H1 (cell line): Measurements from ENCODE around the gene SPTSSB. TPM values are rescaled to one million over a fixed set of nuclear protein-coding genes. Genes with fewer than 3 reads are reported as not detected.

Source experiments
- CREB1 ChIP-seq: IDR thresholded peaks from 2 replicates; pipeline ENCODE4 v1.6.1; 2012; ENCODE audit warnings: inconsistent platforms
- EP300 ChIP-seq, 2 experiments: IDR thresholded peaks; 1 replicate in 1 of 2; 2 replicates in 1 of 2; pipeline ENCODE4 v1.6.1; 2011 to 2012; ENCODE audit warnings: low read depth in 2 of 2, low read length in 2 of 2, mild to moderate bottlenecking in 2 of 2, borderline replicate concordance in 1 of 2, inconsistent platforms in 1 of 2, moderate library complexity in 1 of 2
- GTF2F1 ChIP-seq: IDR thresholded peaks from 2 replicates; pipeline ENCODE4 v1.6.1; 2012; ENCODE audit warnings: low read depth, low read length, improper control_type of control experiment, borderline replicate concordance
- HDAC2 ChIP-seq, 2 experiments: fragments of 300-600 bp in 1 of 2; sonication (generic) in 1 of 2; IDR thresholded peaks; 2 replicates each; pipeline ENCODE4 v1.6.1; 2011 to 2012; ENCODE audit warnings: low read depth in 2 of 2, low read length in 2 of 2, mild to moderate bottlenecking in 2 of 2, moderate library complexity in 2 of 2, borderline replicate concordance in 1 of 2, inconsistent platforms in 1 of 2
- POU5F1 ChIP-seq: IDR thresholded peaks from 2 replicates; pipeline ENCODE4 v1.6.1; 2011; ENCODE audit warnings: low read depth, mild to moderate bottlenecking, low read length, moderate library complexity
- RAD21 ChIP-seq, 2 experiments: IDR thresholded peaks in 1 of 2; conservative IDR thresholded peaks in 1 of 2; 2 replicates each; pipeline ENCODE4 v1.6.1; 2011; ENCODE audit warnings: low read depth in 2 of 2, low read length in 2 of 2, improper control_type of control experiment in 1 of 2, inconsistent platforms in 1 of 2, mild to moderate bottlenecking in 1 of 2, moderate library complexity in 1 of 2
- SIRT6 ChIP-seq: IDR thresholded peaks from one replicate; pipeline ENCODE4 v1.7.1; 2012; ENCODE audit warnings: low read length, inconsistent platforms
- TEAD4 ChIP-seq: IDR thresholded peaks from 2 replicates; pipeline ENCODE4 v1.6.1; 2012; ENCODE audit warnings: low read depth, low read length, inconsistent platforms, mixed read lengths
- polyA plus RNA-seq, 7 experiments: library from polyadenylated mRNA; depleted of rRNA in 3 of 7; stranded (reverse) in 5 of 7; unstranded in 2 of 7; fragments of >200 nt in 5 of 7; fragments of 200-250 nt in 2 of 7; gene quantifications; 1 replicate in 5 of 7; 2 replicates in 1 of 7; 4 replicates in 1 of 7; pipeline versions ENCODE4 v1.2.1 to v1.2.3, GENCODE V29; 2011 to 2013; ENCODE audit warnings: missing spikeins in 2 of 7, mixed read lengths in 2 of 7
- total RNA-seq: library from RNA; stranded (reverse); fragmentation: NEBNext Ultra II Directional; extraction: Animal tissue kit (Norgen Biotek cat#: 25700); gene quantifications from 2 replicates; pipeline ENCODE4 v1.2.1, GENCODE V29; 2021
- TF ChIP-seq, protein P1 (sequence below): fragments of 300-600 bp; sonication (generic); IDR thresholded peaks from 2 replicates; pipeline ENCODE4 v1.7.1; 2012; ENCODE audit warnings: low read length, moderate library complexity, mild to moderate bottlenecking, inconsistent platforms; ENCODE audit not compliant: insufficient replicate concordance
- TF ChIP-seq, protein P2 (sequence below): IDR thresholded peaks from 2 replicates; pipeline ENCODE4 v1.6.1; 2012; ENCODE audit warnings: inconsistent platforms

The SPTSSB gene
- total and polyA plus RNA-seq, 2 of the 8 experiments (the other 6 are each of a cell fraction or from before 2014, with no cell fraction given): 33.4 to 52.5 TPM

DNA sequence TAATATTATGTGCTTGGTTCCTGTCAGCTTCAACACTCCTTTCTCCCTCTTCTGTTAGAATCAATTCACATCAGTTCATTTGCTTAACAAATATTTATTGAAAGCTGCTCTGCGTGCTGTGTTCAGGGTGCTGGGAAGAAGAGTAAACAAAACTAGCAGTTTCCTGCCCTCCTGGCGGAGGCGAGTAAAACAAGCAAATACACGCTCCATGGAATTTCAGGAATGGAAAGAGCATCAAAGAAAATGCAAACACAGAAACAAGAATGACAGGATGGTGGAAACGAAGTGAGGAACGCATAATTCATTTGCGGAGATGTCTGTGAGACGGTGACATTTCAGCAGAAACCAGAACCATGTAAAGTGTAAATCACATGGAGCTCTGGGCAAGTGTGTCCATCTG is 49.4 kb upstream of the SPTSSB start (continued):
- TF ChIP-seq, protein P1, sequence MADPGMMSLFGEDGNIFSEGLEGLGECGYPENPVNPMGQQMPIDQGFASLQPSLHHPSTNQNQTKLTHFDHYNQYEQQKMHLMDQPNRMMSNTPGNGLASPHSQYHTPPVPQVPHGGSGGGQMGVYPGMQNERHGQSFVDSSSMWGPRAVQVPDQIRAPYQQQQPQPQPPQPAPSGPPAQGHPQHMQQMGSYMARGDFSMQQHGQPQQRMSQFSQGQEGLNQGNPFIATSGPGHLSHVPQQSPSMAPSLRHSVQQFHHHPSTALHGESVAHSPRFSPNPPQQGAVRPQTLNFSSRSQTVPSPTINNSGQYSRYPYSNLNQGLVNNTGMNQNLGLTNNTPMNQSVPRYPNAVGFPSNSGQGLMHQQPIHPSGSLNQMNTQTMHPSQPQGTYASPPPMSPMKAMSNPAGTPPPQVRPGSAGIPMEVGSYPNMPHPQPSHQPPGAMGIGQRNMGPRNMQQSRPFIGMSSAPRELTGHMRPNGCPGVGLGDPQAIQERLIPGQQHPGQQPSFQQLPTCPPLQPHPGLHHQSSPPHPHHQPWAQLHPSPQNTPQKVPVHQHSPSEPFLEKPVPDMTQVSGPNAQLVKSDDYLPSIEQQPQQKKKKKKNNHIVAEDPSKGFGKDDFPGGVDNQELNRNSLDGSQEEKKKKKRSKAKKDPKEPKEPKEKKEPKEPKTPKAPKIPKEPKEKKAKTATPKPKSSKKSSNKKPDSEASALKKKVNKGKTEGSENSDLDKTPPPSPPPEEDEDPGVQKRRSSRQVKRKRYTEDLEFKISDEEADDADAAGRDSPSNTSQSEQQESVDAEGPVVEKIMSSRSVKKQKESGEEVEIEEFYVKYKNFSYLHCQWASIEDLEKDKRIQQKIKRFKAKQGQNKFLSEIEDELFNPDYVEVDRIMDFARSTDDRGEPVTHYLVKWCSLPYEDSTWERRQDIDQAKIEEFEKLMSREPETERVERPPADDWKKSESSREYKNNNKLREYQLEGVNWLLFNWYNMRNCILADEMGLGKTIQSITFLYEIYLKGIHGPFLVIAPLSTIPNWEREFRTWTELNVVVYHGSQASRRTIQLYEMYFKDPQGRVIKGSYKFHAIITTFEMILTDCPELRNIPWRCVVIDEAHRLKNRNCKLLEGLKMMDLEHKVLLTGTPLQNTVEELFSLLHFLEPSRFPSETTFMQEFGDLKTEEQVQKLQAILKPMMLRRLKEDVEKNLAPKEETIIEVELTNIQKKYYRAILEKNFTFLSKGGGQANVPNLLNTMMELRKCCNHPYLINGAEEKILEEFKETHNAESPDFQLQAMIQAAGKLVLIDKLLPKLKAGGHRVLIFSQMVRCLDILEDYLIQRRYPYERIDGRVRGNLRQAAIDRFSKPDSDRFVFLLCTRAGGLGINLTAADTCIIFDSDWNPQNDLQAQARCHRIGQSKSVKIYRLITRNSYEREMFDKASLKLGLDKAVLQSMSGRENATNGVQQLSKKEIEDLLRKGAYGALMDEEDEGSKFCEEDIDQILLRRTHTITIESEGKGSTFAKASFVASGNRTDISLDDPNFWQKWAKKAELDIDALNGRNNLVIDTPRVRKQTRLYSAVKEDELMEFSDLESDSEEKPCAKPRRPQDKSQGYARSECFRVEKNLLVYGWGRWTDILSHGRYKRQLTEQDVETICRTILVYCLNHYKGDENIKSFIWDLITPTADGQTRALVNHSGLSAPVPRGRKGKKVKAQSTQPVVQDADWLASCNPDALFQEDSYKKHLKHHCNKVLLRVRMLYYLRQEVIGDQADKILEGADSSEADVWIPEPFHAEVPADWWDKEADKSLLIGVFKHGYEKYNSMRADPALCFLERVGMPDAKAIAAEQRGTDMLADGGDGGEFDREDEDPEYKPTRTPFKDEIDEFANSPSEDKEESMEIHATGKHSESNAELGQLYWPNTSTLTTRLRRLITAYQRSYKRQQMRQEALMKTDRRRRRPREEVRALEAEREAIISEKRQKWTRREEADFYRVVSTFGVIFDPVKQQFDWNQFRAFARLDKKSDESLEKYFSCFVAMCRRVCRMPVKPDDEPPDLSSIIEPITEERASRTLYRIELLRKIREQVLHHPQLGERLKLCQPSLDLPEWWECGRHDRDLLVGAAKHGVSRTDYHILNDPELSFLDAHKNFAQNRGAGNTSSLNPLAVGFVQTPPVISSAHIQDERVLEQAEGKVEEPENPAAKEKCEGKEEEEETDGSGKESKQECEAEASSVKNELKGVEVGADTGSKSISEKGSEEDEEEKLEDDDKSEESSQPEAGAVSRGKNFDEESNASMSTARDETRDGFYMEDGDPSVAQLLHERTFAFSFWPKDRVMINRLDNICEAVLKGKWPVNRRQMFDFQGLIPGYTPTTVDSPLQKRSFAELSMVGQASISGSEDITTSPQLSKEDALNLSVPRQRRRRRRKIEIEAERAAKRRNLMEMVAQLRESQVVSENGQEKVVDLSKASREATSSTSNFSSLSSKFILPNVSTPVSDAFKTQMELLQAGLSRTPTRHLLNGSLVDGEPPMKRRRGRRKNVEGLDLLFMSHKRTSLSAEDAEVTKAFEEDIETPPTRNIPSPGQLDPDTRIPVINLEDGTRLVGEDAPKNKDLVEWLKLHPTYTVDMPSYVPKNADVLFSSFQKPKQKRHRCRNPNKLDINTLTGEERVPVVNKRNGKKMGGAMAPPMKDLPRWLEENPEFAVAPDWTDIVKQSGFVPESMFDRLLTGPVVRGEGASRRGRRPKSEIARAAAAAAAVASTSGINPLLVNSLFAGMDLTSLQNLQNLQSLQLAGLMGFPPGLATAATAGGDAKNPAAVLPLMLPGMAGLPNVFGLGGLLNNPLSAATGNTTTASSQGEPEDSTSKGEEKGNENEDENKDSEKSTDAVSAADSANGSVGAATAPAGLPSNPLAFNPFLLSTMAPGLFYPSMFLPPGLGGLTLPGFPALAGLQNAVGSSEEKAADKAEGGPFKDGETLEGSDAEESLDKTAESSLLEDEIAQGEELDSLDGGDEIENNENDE: peak; percentile 59
- TF ChIP-seq RAD21 (IDR thresholded peaks at IDR 0.05 in 1 of 2, conservative IDR thresholded peaks at IDR 0.05 in 1 of 2; ENCODE audit: low read depth in 2 of 2, low read length in 2 of 2) (peak in 1 of 2 experiments; percentile 43; a peak in 3 of 4 replicates), SIRT6 (no peak), POU5F1 (peak; percentile 1; the same call in 1 of the 2 replicates), EP300 (IDR thresholded peaks at IDR 0.05; ENCODE audit: borderline replicate concordance in 1 of 2, low read depth in 2 of 2, low read length in 2 of 2) (peak in 1 of 2 experiments; percentile 86; a peak in 1 of 3 replicates), HDAC2 (IDR thresholded peaks at IDR 0.05; ENCODE audit: borderline replicate concordance in 1 of 2, low read depth in 2 of 2, low read length in 2 of 2) (peak; percentile 76 to 86; a peak in 2 of 4 replicates), GTF2F1 (no peak), CREB1 (peak; percentile 13; the same call in 1 of the 2 replicates), TEAD4 (peak; percentile 99)
- TF ChIP-seq, protein P2, sequence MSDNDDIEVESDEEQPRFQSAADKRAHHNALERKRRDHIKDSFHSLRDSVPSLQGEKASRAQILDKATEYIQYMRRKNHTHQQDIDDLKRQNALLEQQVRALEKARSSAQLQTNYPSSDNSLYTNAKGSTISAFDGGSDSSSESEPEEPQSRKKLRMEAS: peak; percentile 31; the same call in 1 of the 2 replicates
